NCI-H1417 treated with DMSO at 0.1 percent for 48 hours (cell line): Measurements from ENCODE around the gene MED26.

Experiments used
- DNase-seq: peaks from one replicate; lab custom pipeline; 2025; lab: John Stamatoyannopoulos, UW

MED26 gene

DNA sequence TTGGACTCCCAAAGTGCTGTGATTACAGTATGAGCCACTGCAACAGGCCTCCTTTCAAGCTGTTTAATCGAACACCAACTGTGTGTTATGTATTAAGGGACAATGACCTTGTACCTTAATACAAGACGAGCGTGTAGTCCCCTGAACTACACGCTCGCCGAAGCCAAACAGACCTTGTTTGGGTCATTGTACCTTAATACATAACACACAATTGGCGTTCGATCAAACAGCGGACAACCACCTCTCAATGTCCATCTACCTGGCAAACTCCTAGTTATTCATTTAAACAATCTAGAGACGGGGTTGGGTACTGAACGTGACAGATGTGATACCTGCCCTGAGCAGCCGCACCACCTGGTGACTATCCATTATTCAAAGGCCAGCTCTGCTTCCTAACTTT is 87.1 kb downstream of the MED26 start:
- no peak for DNase-seq

DNA sequence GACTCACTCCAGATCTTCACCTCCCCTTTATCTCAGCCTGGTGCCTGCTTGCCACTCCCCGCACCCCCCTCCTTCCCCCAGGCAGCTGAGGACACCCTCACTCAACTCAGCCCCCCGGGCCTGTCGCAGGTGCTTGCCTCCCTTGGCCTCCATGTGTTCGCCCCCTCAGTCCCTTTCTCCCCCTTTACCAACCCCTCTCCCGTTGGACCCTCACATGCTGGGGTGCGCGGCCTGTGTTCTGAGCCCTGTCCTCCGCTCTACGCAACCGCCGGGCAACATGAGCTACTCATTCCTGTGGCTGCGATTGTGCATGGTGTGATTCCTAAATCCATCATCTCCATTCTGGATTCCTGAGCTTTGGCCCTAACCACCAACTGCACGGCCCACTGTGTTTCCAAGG is 90.9 kb downstream of the MED26 start:
- no peak for DNase-seq

DNA sequence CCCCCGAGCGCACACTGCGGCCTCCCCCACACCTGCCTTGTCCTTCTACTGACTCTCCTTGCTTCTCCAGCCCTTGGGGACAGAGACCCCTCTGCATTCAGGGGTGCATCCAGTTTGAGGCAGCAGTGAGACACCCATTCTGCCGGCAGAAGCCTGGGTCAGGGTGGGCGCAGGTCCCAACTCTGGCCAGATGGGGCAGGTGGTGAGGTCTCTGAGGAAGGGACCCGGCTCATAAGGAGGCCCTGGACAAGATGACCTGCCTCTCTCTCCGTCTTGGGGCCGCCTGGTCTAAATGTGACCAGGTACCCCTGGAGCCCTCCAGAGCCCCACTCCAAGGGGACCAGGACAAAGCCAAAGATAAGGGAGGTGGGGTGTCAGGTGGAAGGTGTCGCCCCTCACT is 91.9 kb downstream of the MED26 start:
- no peak for DNase-seq

DNA sequence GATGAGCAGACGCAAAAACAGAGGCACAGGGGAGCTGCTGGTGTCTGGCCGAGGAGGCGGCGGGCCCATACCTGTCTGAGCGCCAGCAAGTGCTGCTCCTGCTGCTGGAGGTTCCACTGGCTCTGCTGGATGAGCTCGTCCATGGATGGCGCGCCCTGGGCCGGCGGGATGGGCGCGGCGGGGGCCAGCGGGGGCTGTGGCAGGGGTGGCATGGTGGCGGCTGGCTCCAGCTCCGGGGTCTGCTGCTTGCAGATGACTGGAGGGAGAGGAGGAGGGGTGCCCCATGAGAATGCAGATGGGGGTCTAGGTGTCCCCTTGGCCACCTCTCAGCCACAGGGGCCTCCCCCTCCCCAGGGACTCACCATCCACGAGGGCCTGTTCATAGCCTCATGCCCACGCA is 92.6 kb downstream of the MED26 start:
- no peak for DNase-seq

DNA sequence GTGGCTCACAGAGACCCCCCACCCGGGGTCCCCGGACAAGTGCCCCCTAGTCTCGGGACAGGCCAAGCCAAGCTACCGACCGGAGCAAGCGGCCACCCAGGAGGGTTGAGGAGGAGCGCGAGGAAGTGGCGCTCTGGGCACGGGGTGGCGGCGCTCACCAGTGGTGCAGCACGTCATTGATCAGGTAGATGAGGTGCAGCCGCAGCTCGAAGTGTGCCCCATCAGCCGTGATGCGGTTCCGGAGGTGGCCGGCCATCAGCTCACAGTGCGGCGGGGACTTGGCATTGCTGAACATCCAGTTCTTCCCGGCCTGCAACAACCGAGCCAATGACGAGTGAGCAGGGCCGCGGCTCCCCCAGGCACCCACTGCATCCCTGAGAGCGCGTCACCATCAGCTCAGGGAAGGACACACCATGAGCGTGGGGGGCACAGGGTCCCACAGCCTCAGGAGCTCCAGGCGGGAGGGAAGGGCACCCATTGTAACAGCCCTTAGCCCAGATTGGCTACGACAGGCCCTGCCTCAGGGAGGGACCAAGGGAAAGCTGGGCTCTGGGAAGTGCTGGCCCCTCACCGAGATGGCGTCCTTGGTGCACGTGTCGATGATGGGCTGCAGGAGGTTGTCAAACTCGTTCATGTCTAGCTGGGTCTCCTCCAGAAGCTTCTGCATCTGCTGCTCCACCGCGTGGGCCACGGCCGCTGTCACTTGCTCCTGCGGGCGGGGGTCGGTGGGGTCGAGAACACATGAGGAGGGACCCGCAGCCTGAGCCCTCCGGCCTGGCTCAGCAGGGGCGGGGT is 95.4 kb downstream of the MED26 start:
- no peak for DNase-seq

- no peak for DNase-seq
Measured at GRCh38 chr19:16531380-16531669, 96.7 kb downstream of the MED26 start.

- DNase-seq = no peak
Measured at GRCh38 chr19:16530540-16531379, 97.2 kb downstream of the MED26 start.

GRCh38 chr19:16529466-16530144 is 98.4 kb downstream of the MED26 start:
- DNase-seq = no peak

DNA sequence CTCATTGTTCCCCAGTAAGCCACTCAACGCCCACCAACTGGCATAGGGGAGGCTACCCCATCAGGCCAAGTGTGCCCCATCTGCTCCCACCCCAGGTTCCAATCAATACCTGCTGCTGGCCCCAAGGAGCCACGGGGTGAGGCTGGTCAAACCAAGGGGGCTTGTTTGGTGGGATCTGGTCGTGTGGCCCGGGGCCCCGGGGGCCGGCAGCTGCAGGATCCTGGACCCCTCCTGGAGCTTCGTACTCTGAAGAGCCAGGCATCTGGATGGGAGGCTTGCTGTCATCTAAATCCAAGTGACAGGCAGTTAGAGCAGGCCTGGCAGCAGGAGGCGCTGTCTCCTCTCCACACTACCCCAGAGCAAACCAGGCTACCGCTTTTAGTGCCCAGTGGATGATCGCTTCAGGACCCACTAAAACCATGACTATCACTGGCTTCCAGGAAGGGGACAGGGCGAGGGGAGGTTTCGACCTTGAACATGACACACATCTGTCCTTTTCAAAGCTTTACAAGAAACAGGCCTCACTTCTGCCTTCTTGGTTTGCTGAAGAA is 100.0 kb downstream of the MED26 start:
- DNase-seq = no peak

DNA sequence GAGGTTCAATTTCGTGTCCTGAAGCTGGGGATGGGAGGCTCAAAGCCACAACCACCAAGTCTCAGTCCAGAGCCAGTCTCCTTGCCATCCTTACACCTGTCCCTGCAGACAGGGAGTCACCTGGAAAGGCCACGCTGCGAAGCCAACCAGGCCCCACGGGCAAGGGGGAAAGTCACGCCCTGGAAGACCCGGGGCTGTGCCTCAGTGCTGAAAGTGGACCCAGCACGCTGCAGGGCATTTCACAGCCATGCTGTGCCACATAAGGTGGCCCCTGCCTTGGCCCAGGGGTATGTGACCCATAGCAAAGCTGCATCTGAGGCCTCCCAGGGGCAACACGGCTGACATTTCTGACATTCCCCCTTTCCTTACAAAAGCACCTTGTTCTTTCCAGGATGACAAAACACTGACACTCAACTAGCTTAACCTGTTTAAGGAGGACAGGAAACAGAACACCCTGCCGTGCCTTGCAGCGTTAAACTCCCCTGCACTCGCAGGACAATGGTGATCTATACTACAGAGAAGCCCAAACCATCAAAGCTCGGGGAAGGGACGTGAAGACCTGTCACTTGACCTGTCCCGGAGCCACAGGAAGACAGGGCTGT is 100.6 kb downstream of the MED26 start:
- DNase-seq = no peak

DNA sequence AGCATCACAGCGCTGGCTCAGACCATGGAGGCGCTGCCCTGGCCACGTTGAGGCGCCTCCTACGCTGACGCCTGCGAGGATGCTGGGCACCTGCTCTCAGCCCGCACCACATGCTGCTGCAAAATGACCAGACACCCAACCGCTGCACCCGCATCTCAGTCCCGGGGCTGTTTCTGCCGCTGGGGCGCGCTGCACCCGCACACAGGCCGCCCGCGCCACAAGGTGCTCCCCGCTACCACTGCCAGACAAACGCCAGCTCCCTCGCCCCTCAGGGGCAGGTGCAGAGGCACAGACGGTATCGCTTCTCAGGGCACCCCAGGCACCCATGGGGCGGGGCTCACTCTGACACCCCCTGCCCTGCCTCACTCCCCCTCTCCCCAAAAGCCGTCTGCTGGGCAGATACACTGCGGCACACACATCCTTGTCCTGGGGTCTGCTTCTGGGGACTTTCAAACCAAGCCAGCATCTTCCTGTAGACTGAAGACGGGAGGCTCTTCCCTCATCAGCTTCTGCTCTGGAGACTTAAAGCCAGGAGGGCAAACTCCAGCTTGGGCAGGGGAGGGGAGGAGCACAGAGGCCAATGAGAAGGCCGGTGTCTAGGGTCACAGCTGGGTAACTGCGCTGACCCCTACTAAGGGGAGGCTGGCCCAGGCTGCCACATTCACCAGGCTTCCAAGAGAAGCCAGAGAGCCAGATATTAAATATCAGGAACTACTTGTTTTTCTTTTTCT is 102.1 kb downstream of the MED26 start:
- no peak for DNase-seq

- DNase-seq = no peak
Measured at GRCh38 chr19:16524991-16525734, 102.8 kb downstream of the MED26 start.
